Chondrocyte (in vitro differentiated cells): ENCODE results near the gene ADAM11. TPM values are rescaled to one million over a fixed set of nuclear protein-coding genes. Genes with fewer than 3 reads are reported as not detected.
"Not testable (repeated sequence)": the region's sequence is repeated elsewhere in the genome, so short reads cannot be mapped to it uniquely, and the experiment has no call there.

Source experiments
- DNase-seq: peaks from one replicate; pipeline ENCODE4 v3.0.0; 2021; ENCODE audit warnings: mixed read lengths, low spot score
- H3K27ac Mint-ChIP-seq: one replicate; pipeline ENCODE4 v1.8.0; 2021; ENCODE audit warnings: mild to moderate bottlenecking, moderate library complexity, mixed read lengths; ENCODE audit not compliant: unreplicated experiment
- H3K27me3 Mint-ChIP-seq: 2 replicates; pipeline ENCODE4 v1.8.0; 2021; ENCODE audit warnings: low read depth, mixed read lengths
- H3K36me3 Mint-ChIP-seq: 2 replicates; pipeline ENCODE4 v1.8.0; 2021; ENCODE audit warnings: low read depth, mixed read lengths
- H3K4me1 Mint-ChIP-seq: 2 replicates; pipeline ENCODE4 v1.8.0; 2021; ENCODE audit warnings: low read depth, mild to moderate bottlenecking, mixed read lengths
- H3K4me3 Mint-ChIP-seq: one replicate; pipeline ENCODE4 v1.8.0; 2021; ENCODE audit warnings: mild to moderate bottlenecking, moderate library complexity, mixed read lengths; ENCODE audit not compliant: unreplicated experiment
- H3K9me3 Mint-ChIP-seq: 2 replicates; pipeline ENCODE4 v1.8.0; 2021; ENCODE audit warnings: low read depth, mixed read lengths
- CTCF ChIP-seq: fragments of 200-600 bp; sonication (generic); IDR thresholded peaks from 2 replicates; pipeline ENCODE4 v1.5.0; 2021; ENCODE audit warnings: antibody characterized with exemption, mild to moderate bottlenecking, moderate library complexity
- total RNA-seq: library from RNA; stranded (reverse); gene quantifications from 3 replicates; pipeline ENCODE4 v1.2.1, GENCODE V29; 2021

The ADAM11 gene
- total RNA-seq, 1 donor from 2014 or later: 0.47 TPM

GRCh38 chr17:44752953-44753861 lies 5.6 kb upstream of the ADAM11 start:
- no peak for DNase-seq
- H3K27me3 Mint-ChIP-seq: no peaks in the 10 kb centered on the region
- no peak overlapping the region for H3K27ac Mint-ChIP-seq
- TF ChIP-seq CTCF: no peak
- no peaks in the 10 kb centered on the region for H3K9me3 Mint-ChIP-seq
- peaks cover 2% of the 10 kb centered on the region for H3K4me1 Mint-ChIP-seq
- H3K4me3 Mint-ChIP-seq: no peak overlapping the region
- H3K36me3 Mint-ChIP-seq: peaks cover 5% of the 10 kb centered on the region

- no peak overlapping the region for H3K27ac Mint-ChIP-seq
- no peak overlapping the region for H3K4me3 Mint-ChIP-seq
- H3K36me3 Mint-ChIP-seq: peaks cover 3% of the 10 kb centered on the region
- peaks cover 2% of the 10 kb centered on the region for H3K4me1 Mint-ChIP-seq
- no peaks in the 10 kb centered on the region for H3K9me3 Mint-ChIP-seq
- TF ChIP-seq CTCF: no peak
- DNase-seq: no peak
- H3K27me3 Mint-ChIP-seq: no peaks in the 10 kb centered on the region
Measured at GRCh38 chr17:44754276-44754675, 4.5 kb upstream of the ADAM11 start.

- H3K27ac Mint-ChIP-seq, H3K9me3 Mint-ChIP-seq, DNase-seq, H3K27me3 Mint-ChIP-seq, H3K4me3 Mint-ChIP-seq, H3K4me1 Mint-ChIP-seq, H3K36me3 Mint-ChIP-seq: not testable (repeated sequence)
Measured at GRCh38 chr17:44755180-44755579, 3.6 kb upstream of the ADAM11 start.

- no peaks in the 10 kb centered on the region for H3K27me3 Mint-ChIP-seq
- no peaks in the 10 kb centered on the region for H3K9me3 Mint-ChIP-seq
- peaks cover 2% of the 10 kb centered on the region for H3K4me1 Mint-ChIP-seq
- TF ChIP-seq CTCF: no peak
- no peak overlapping the region for H3K27ac Mint-ChIP-seq
- H3K4me3 Mint-ChIP-seq: no peak overlapping the region
- H3K36me3 Mint-ChIP-seq: no peaks in the 10 kb centered on the region
- no peak for DNase-seq
Measured at GRCh38 chr17:44757045-44757917, 1.5 kb upstream of the ADAM11 start.

- H3K4me3 Mint-ChIP-seq: peak overlapping the region; percentile 50
- H3K27ac Mint-ChIP-seq: no peak overlapping the region
- H3K36me3 Mint-ChIP-seq: no peaks in the 10 kb centered on the region
- no peaks in the 10 kb centered on the region for H3K27me3 Mint-ChIP-seq
- no peak for TF ChIP-seq CTCF
- peaks cover 2% of the 10 kb centered on the region for H3K4me1 Mint-ChIP-seq
- no peak for DNase-seq
- H3K9me3 Mint-ChIP-seq: no peaks in the 10 kb centered on the region
Measured at GRCh38 chr17:44757918-44758413, 822 bp upstream of the ADAM11 start.
